Neural progenitor cell (in vitro differentiated cells): ENCODE measurements around the gene LRRC74B. TPM values are rescaled to one million over a fixed set of nuclear protein-coding genes. Genes with fewer than 3 reads are reported as not detected.
A peak's percentile ranks its signal among the peaks of the same experiment; 100 is the strongest.

Experiments used
- DNase-seq: peaks from one replicate; pipeline ENCODE4 v3.0.0-alpha.2; 2016; ENCODE audit warnings: low spot score
- H2AFZ ChIP-seq: fragments of 200-600 bp; sonication (generic); replicated peaks from 2 replicates; pipeline ENCODE4 v1.6.1; 2016; ENCODE audit warnings: antibody characterized with exemption
- H3F3A ChIP-seq: fragments of 200-600 bp; sonication (generic); 2 replicates; pipeline ENCODE4 v1.6.1; 2016; ENCODE audit warnings: antibody characterized with exemption, low read depth
- H3K27ac ChIP-seq: fragments of 200-600 bp; sonication (generic); 2 replicates; pipeline ENCODE4 v1.5.1; 2016; ENCODE audit warnings: mild to moderate bottlenecking
- H3K27me3 ChIP-seq: fragments of 200-600 bp; sonication (generic); 2 replicates; pipeline ENCODE4 v1.6.1; 2016; ENCODE audit warnings: mild to moderate bottlenecking, moderate library complexity
- H3K36me3 ChIP-seq: fragments of 200-600 bp; sonication (generic); 2 replicates; pipeline ENCODE4 v1.5.1; 2016
- H3K4me1 ChIP-seq: fragments of 200-600 bp; sonication (generic); 2 replicates; pipeline ENCODE4 v1.6.1; 2016; ENCODE audit warnings: mixed run types
- H3K4me2 ChIP-seq: fragments of 200-600 bp; sonication (generic); 2 replicates; pipeline ENCODE4 v1.6.1; 2016
- H3K4me3 ChIP-seq: fragments of 200-600 bp; sonication (generic); 2 replicates; pipeline ENCODE4 v1.5.1; 2016
- H3K79me2 ChIP-seq: fragments of 200-600 bp; sonication (generic); 2 replicates; pipeline ENCODE4 v1.6.1; 2016; ENCODE audit warnings: low read depth
- H3K9ac ChIP-seq: fragments of 200-600 bp; sonication (generic); 2 replicates; pipeline ENCODE4 v1.6.1; 2016
- H3K9me3 ChIP-seq: fragments of 200-600 bp; sonication (generic); 2 replicates; pipeline ENCODE4 v1.5.1; 2016; ENCODE audit warnings: low read depth
- H4K20me1 ChIP-seq: fragments of 200-600 bp; sonication (generic); 2 replicates; pipeline ENCODE4 v1.6.1; 2016; ENCODE audit warnings: low read depth
- H3K27ac Mint-ChIP-seq: 3 replicates; pipeline ENCODE4 v1.8.0; 2021; ENCODE audit warnings: mixed read lengths
- H3K27me3 Mint-ChIP-seq: 2 replicates; pipeline ENCODE4 v1.8.0; 2022; ENCODE audit warnings: low read depth, mild to moderate bottlenecking, inconsistent platforms, moderate library complexity, mixed read lengths; ENCODE audit not compliant: insufficient read depth
- H3K36me3 Mint-ChIP-seq: 3 replicates; pipeline ENCODE4 v1.8.0; 2021; ENCODE audit warnings: mixed read lengths
- H3K4me1 Mint-ChIP-seq: 3 replicates; pipeline ENCODE4 v1.8.0; 2021; ENCODE audit warnings: mixed read lengths
- H3K4me3 Mint-ChIP-seq: 3 replicates; pipeline ENCODE4 v1.8.0; 2021; ENCODE audit warnings: mild to moderate bottlenecking, moderate library complexity, mixed read lengths
- H3K9me3 Mint-ChIP-seq: 3 replicates; pipeline ENCODE4 v1.8.0; 2020; ENCODE audit warnings: mixed read lengths
- EZH2 ChIP-seq: fragments of 200-600 bp; sonication (generic); IDR thresholded peaks from 2 replicates; pipeline ENCODE4 v1.6.1; 2017; ENCODE audit warnings: antibody characterized with exemption, mild to moderate bottlenecking, moderate library complexity
- EZH2phosphoT487 ChIP-seq: fragments of 200-600 bp; sonication (generic); IDR thresholded peaks from 2 replicates; pipeline ENCODE4 v1.6.1; 2017; ENCODE audit warnings: antibody characterized with exemption
- total RNA-seq: library from RNA; depleted of rRNA; stranded (reverse); fragments of >200 nt; gene quantifications from 2 replicates; pipeline ENCODE4 v1.2.3, GENCODE V29; 2015; ENCODE audit warnings: low replicate concordance
- TF ChIP-seq, protein P1 (sequence below): fragments of 200-600 bp; sonication (generic); IDR thresholded peaks from 2 replicates; pipeline ENCODE4 v1.5.1; 2017; ENCODE audit warnings: antibody characterized with exemption, mild to moderate bottlenecking

LRRC74B gene
- total RNA-seq, 1 donor from 2014 or later = not detected

DNA sequence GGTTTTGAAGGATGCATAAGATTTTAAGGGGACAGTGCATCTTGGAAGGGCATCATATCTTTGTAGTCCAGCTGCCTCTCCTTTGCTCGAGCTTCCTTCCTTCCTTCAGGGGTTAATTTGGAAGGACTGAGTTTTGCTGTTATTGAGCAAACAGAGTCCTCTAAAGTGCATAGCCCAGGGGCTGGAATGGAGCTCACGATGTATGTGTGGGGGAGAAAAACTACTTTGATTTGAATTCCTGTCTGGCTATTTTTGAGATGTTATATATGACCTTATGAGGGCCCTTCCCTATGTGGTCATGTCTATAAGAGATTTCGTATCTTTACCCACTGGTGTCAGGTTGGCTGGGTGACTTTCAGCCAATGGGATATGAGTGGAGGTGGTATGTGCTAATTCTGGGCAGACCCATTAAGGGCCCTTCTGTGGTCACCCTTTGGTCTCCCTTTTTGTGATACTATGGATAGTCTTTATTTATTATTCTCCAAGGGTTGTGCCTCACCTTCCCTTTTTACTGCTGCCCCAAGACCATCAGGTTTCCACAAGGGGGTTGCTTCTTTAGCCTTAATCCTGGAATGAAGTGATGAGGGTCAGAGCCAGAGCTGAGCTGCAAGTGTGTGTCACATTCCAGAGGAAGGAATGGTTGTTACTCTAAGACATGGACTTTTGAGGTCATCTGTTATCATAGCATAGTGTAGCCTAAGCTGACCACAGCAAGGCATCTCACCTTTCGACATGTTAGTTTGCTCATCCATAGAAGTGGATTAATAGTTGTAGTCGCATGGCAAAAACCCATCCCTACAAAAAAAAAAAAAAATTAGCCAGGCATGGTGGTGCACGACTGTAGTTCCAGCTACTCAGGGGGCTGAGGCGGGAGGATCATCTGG lies 54.6 kb downstream of the LRRC74B start:
- Histone ChIP-seq H2AFZ (no peak overlapping the region), H3K9me3 (no peaks in the 10 kb centered on the region), H3K79me2 (no peaks in the 10 kb centered on the region), H3K27me3 (peaks cover 13% of the 10 kb centered on the region), H3K4me1 (no peaks in the 10 kb centered on the region), H3K27ac (no peak overlapping the region), H3K9ac (no peak overlapping the region), H4K20me1 (no peaks in the 10 kb centered on the region), H3K36me3 (no peaks in the 10 kb centered on the region), H3F3A (no peaks in the 10 kb centered on the region), H3K4me3 (no peak overlapping the region), H3K4me2 (no peak overlapping the region)
- DNase-seq = no peak
- H3K27ac Mint-ChIP-seq = no peak overlapping the region
- H3K9me3 Mint-ChIP-seq = no peaks in the 10 kb centered on the region
- no peak overlapping the region for H3K4me3 Mint-ChIP-seq
- peaks cover 6% of the 10 kb centered on the region for H3K27me3 Mint-ChIP-seq
- no peaks in the 10 kb centered on the region for H3K36me3 Mint-ChIP-seq
- TF ChIP-seq EZH2phosphoT487 = no peak
- no peak for TF ChIP-seq EZH2
- TF ChIP-seq, protein P1, sequence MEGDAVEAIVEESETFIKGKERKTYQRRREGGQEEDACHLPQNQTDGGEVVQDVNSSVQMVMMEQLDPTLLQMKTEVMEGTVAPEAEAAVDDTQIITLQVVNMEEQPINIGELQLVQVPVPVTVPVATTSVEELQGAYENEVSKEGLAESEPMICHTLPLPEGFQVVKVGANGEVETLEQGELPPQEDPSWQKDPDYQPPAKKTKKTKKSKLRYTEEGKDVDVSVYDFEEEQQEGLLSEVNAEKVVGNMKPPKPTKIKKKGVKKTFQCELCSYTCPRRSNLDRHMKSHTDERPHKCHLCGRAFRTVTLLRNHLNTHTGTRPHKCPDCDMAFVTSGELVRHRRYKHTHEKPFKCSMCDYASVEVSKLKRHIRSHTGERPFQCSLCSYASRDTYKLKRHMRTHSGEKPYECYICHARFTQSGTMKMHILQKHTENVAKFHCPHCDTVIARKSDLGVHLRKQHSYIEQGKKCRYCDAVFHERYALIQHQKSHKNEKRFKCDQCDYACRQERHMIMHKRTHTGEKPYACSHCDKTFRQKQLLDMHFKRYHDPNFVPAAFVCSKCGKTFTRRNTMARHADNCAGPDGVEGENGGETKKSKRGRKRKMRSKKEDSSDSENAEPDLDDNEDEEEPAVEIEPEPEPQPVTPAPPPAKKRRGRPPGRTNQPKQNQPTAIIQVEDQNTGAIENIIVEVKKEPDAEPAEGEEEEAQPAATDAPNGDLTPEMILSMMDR = no peak
- H3K4me1 Mint-ChIP-seq = peaks cover 15% of the 10 kb centered on the region

DNA sequence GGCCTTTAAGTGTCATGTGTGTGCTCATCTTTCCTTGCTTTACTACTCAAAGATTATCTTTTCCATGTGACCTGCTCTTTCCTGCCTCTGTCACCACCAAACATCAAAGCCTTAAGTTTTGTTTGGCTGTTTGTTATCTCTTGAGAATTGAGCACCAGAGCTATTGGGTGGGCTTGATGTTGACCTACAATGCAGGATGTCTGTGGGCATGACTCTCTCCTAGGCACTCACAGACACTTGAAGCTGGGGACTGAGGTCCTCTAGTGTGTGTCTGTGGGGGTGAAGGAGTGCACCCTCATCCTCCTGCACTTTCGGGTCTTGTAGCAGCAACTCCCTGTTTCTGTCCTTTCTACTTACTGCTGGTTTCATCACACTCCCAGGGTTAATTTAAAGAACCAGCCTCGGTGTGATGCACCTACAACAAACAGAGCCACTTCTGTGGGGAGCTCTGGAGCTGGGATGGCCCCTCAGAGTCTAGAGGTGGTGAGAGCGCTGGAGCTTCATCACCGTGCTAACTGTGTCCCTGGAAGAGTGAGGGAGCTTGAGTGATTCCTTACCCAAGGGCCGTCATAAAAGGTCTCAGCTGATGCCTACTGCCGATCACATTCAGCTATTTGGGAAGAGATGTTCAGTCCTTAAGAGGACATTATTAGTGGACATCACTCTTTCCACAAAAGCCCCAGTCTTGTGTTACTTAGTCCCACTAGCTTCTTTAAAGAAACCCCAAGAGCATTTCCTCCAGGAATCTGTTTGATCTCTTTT lies 56.3 kb downstream of the LRRC74B start:
- Histone ChIP-seq H3K36me3 (no peaks in the 10 kb centered on the region), H3K4me1 (no peaks in the 10 kb centered on the region), H3K9me3 (no peaks in the 10 kb centered on the region), H3K4me3 (no peak overlapping the region), H3F3A (no peaks in the 10 kb centered on the region), H4K20me1 (no peaks in the 10 kb centered on the region), H3K27me3 (peaks cover 13% of the 10 kb centered on the region), H2AFZ (no peak overlapping the region), H3K27ac (no peak overlapping the region), H3K79me2 (no peaks in the 10 kb centered on the region), H3K9ac (no peak overlapping the region), H3K4me2 (no peak overlapping the region)
- H3K27ac Mint-ChIP-seq = peak overlapping the region; percentile 21
- H3K4me3 Mint-ChIP-seq = no peak overlapping the region
- H3K27me3 Mint-ChIP-seq = peaks cover 6% of the 10 kb centered on the region
- H3K9me3 Mint-ChIP-seq = no peaks in the 10 kb centered on the region
- no peaks in the 10 kb centered on the region for H3K36me3 Mint-ChIP-seq
- no peak for DNase-seq
- H3K4me1 Mint-ChIP-seq = peaks cover 15% of the 10 kb centered on the region
- TF ChIP-seq, protein P1 = no peak
- TF ChIP-seq EZH2phosphoT487 (no peak), EZH2 (no peak)

DNA sequence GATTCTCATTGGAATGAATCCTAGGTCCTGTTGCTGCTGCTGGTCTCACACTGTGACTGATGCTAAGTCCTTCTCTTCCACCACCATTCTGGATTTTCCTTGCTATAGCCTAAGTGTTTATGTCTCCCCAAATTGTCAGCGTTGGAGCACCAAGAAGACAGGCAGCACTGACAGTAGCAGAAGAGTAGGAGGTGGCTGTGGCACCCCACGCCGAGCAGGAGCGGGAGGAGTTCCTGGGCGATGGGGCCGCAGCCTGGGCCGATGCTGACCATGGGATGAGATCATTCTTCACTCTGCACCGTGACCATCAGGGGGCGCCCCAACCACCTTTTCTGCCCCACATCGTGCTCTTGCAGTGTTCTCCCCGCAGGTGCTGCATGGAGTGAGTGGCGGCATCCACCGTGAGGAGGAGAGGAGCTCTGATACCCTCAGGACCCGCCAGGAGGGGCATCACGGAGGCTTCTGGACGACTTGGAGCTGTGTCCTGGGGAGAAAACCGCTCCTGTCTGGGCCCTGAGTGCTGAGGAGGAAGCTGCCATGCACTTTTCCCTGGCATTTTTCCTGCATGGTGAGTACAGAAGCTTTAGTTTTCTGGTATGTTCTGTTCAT lies 57.0 kb downstream of the LRRC74B start:
- H3K4me2 ChIP-seq = peak overlapping the region; percentile 39
- H3K27me3 Mint-ChIP-seq = peaks cover 6% of the 10 kb centered on the region
- no peaks in the 10 kb centered on the region for H3K36me3 ChIP-seq
- H3K4me3 Mint-ChIP-seq = peak overlapping the region; percentile 75
- no peaks in the 10 kb centered on the region for H3K79me2 ChIP-seq
- H3K27me3 ChIP-seq = peaks cover 13% of the 10 kb centered on the region
- no peak overlapping the region for H3K27ac ChIP-seq
- no peaks in the 10 kb centered on the region for H3F3A ChIP-seq
- no peak overlapping the region for H3K4me3 ChIP-seq
- no peaks in the 10 kb centered on the region for H4K20me1 ChIP-seq
- no peaks in the 10 kb centered on the region for H3K9me3 Mint-ChIP-seq
- no peaks in the 10 kb centered on the region for H3K4me1 ChIP-seq
- no peaks in the 10 kb centered on the region for H3K9me3 ChIP-seq
- TF ChIP-seq, protein P1 = peak; percentile 91
- no peak for TF ChIP-seq EZH2
- H3K27ac Mint-ChIP-seq = peak overlapping the region; percentile 78
- H3K4me1 Mint-ChIP-seq = peaks cover 15% of the 10 kb centered on the region
- peak overlapping the region; percentile 71 for H2AFZ ChIP-seq
- no peaks in the 10 kb centered on the region for H3K36me3 Mint-ChIP-seq
- DNase-seq = peak; percentile 90
- no peak overlapping the region for H3K9ac ChIP-seq
